ENCODE measurements around the gene CCDC85C. TPM values are rescaled to one million over a fixed set of nuclear protein-coding genes. Genes with fewer than 3 reads are reported as not detected.

Gene CCDC85C
- total RNA-seq, 1 experiment from 2014 or later, result 42.3 TPM

GRCh38 chr14:99516871-99517642 lies 87.0 kb downstream of the CCDC85C start:
- no peaks in the 10 kb centered on the region for H4K20me1 ChIP-seq (ENCODE audit: insufficient read depth)
- intact Hi-C loops (cut with micrococcal nuclease), result no loop called here
- no peaks in the 10 kb centered on the region; a peak in 2 of 4 replicates for H3K4me1 ChIP-seq (ENCODE audit: control insufficient read depth in 1 of 2, insufficient read depth in 2 of 2, low read length in 2 of 2)
- no peak overlapping the region for H3K4me3 ChIP-seq (replicated peaks in 1 of 2; ENCODE audit: low read depth in 1 of 2, low read length in 2 of 2)
- no TSS peak for BruUV-seq (replicated peaks)
- POLR2A ChIA-PET, result no interaction called here
- no peak for DNase-seq (ENCODE audit: low read depth, low spot score)
- no peaks in the 10 kb centered on the region for H3K9me3 ChIP-seq (ENCODE audit: control insufficient read depth in 1 of 2, insufficient read depth in 1 of 2, low read depth in 1 of 2, low read length in 2 of 2)
- CTCF ChIA-PET, result interaction anchor here (1.3 kb wide), 1 partner anchor 111 kb away, joined by 3 read pairs; no protein-coding TSS in a partner anchor
- no peaks in the 10 kb centered on the region for H3K27me3 ChIP-seq (ENCODE audit: insufficient read depth, low read length)
- peaks cover 0 to 4% of the 10 kb centered on the region in 2 experiments; a peak in 1 of 4 replicates for H3K36me3 ChIP-seq (ENCODE audit: control insufficient read depth in 1 of 2, insufficient read depth in 2 of 2, low read length in 2 of 2)
- H3K79me2 ChIP-seq (ENCODE audit: insufficient read depth, low read length), result peaks cover 4% of the 10 kb centered on the region; the same call in 1 of the 2 replicates
- RAD21 ChIA-PET (ENCODE audit: low non-redundant PET in 1 of 2, low total read pairs in 2 of 2, uncharacterized antibody in 2 of 2, unreplicated experiment in 2 of 2), result interaction anchor here in 1 of 2 experiments (0.9 kb wide), 1 partner anchor 111 kb away, joined by 3 read pairs; no protein-coding TSS in a partner anchor
- no peak overlapping the region for H3K4me2 ChIP-seq (ENCODE audit: low read length)
- no peak overlapping the region for H3K9ac ChIP-seq (ENCODE audit: low read length)
- H3K9me2 ChIP-seq (ENCODE audit: insufficient read depth), result no peaks in the 10 kb centered on the region
- no peak for ATAC-seq
- no peak overlapping the region for H2AFZ ChIP-seq (ENCODE audit: low read depth, low read length, poor library complexity, severe bottlenecking)
- no peak for TF ChIP-seq ZNF274 (IDR thresholded peaks at IDR 0.05; ENCODE audit: low read depth, low read length)
- TF ChIP-seq SRF (IDR thresholded peaks at IDR 0.05; ENCODE audit: low read depth), result no peak
- no peak for TF ChIP-seq EZH2 (IDR thresholded peaks at IDR 0.05)
- no peak for TF ChIP-seq CBX3 (IDR thresholded peaks at IDR 0.05; ENCODE audit: low read depth)
- TF ChIP-seq ELF1 (IDR thresholded peaks at IDR 0.05; ENCODE audit: borderline replicate concordance, low read depth), result no peak
- no peak for TF ChIP-seq CTCF (IDR thresholded peaks at IDR 0.05 in 2 of 3, conservative IDR thresholded peaks at IDR 0.05 in 1 of 3; ENCODE audit: borderline replicate concordance in 1 of 3, insufficient read depth in 1 of 3, low read depth in 2 of 3, low read length in 2 of 3)
- no peak for TF ChIP-seq EZH2phosphoT487 (IDR thresholded peaks at IDR 0.05; ENCODE audit: borderline replicate concordance)
- TF ChIP-seq POLR2A (IDR thresholded peaks at IDR 0.05; ENCODE audit: borderline replicate concordance, extremely low read depth, insufficient read depth, insufficient read length), result no peak
- TF ChIP-seq POLR2AphosphoS5 (IDR thresholded peaks at IDR 0.05; ENCODE audit: low read depth, low read length), result no peak
- no peak for TF ChIP-seq ATF3 (IDR thresholded peaks at IDR 0.05)
- TF ChIP-seq JUND (IDR thresholded peaks at IDR 0.05), result no peak
- TF ChIP-seq ZFX (IDR thresholded peaks at IDR 0.05), result no peak
- no peak for TF ChIP-seq TCF7L2 (IDR thresholded peaks at IDR 0.05; ENCODE audit: borderline replicate concordance, extremely low read depth, insufficient read depth, insufficient read length)
- TF ChIP-seq MAX (IDR thresholded peaks at IDR 0.05), result no peak
- no peak for TF ChIP-seq RAD21 (IDR thresholded peaks at IDR 0.05; ENCODE audit: low read depth)
- no peak for TF ChIP-seq CEBPB (IDR thresholded peaks at IDR 0.05; ENCODE audit: low read depth)
- TF ChIP-seq EGR1 (IDR thresholded peaks at IDR 0.05; ENCODE audit: low read depth), result no peak
- TF ChIP-seq SIN3A (IDR thresholded peaks at IDR 0.05; ENCODE audit: low read depth), result no peak
- no peak overlapping the region for H3K27ac ChIP-seq (ENCODE audit: low read depth, low read length)

Measured in HCT116 (cell line).